Islet of Langerhans (tissue), 1 donor: ENCODE results near the gene HCK.

Source experiments
- FAIRE-seq: peaks from one replicate; lab custom pipeline; 2011; peaks lifted over from hg19 to GRCh38; lab: Jason Lieb, UNC

The HCK gene

DNA sequence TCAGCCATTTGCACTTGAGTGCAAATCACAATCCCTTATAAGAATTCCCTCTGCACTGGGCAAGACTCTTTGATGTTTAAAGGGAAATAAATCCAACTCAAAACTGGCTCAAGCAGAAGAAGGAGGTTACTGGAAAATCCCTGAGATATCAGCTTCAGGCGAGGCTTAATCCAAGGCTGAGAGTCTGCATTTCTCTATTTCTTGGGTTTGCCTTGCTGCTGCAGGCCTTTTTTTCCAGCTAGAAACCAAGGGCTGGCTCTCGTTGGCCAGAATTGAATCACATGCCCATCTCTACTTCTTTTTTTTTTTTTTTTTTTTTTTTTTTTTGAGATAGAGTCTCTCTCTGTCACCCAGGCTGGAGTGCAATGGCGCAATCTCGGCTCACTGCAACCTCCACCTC lies 11.7 kb downstream of the HCK start:
- no peak for FAIRE-seq

DNA sequence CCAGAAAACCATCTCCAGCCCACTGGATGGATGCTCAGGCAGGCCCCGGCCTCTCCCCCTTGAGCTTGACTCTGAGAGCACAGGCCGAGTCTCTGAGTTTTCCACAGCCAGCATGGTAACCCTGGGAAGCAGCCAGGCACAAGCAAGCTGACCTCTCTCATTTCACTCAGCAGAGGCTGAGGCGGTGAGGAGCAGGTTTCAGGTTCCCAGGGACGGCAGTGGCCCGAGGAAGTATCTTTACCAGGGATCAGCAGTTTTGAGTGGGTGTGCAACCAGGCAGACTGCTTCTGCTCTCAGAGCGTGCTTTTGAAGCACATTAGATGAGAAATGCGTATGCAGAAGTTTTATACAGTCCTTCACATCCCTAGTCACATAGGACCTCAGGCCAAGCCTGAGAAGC lies 12.6 kb downstream of the HCK start:
- FAIRE-seq, result no peak

DNA sequence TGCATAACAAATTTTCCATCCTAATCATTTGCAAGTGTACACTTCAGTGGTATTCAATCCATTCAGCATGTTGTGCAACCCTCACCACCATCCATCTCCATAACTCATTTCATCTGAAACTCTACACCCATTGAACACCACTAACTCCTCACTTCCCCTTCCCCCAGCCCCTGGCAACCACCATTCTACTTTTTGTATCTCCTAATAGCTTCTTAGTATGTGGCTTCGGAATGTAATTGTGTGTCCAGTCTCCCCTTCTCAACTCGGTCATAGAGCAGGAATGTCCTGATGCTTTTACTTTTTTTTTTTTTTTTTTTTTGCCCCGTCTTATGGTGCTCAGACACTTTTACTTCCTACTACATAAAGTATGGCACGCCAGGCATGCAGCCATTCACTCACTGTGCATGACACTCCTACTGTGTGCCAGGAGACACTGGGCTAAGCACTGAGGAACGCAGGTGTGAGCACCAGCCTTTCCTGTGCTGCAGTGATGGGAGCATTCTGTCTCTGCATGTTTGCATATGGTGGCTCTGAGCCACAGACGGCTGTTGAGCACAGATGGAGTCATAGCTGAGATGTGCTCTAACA lies 15.3 kb downstream of the HCK start:
- no peak for FAIRE-seq

DNA sequence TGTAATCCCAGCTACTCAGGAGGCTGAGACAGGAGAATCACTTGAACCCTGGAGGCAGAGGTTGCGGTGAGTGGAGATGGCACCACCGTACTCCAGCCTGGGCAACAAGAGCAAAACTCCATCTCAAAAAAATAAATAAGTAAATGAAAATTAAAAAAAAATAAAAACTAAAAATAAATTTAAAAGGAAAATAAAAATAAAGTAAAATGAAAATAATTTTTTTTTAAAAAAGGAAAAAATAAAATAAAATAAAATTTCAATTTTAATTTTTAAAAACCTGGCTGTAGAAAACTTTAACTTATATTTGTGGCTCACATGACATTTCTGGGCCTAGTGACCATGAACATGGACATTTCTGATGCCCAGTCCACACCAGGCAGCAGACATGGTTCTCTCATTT lies 16.1 kb downstream of the HCK start:
- no peak for FAIRE-seq

DNA sequence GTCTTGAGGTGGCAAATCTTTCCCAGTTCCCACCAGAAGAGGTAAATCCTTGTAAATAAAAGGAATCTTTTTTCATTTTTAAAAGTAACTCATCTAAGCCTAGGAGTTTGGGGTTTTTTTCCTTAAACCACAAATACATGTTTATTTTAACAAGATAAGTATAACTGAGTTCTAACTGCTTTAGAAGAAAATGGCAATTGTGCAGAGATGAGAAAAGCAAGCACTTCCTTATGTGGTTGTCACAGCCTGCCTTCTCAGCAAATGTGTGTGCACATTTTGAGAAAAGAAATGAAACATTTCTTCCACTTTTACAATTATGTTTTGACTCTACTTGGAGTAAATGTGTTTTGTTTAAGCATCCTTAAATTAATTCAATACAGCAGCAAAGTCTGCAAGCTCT lies 17.7 kb downstream of the HCK start:
- no peak for FAIRE-seq

DNA sequence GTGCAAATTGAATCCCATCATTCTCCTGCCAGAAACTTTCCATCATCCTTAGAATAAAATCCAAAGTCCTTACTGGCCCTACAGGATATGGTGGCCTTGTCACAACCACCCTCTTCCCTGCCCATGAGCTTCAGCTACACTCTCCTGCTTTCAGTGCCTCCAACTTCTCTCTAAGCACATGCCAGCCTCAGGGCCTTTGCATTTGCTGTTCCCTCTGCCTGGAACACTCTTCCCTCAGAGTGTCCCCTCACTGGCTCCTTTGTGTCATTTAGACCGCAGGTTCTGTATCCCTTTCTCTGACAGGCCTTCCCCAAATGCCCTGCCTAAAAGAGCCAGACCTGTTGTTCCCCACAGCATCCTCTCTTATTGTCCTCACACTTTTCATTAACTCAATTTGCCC lies 18.2 kb downstream of the HCK start:
- FAIRE-seq, result no peak

DNA sequence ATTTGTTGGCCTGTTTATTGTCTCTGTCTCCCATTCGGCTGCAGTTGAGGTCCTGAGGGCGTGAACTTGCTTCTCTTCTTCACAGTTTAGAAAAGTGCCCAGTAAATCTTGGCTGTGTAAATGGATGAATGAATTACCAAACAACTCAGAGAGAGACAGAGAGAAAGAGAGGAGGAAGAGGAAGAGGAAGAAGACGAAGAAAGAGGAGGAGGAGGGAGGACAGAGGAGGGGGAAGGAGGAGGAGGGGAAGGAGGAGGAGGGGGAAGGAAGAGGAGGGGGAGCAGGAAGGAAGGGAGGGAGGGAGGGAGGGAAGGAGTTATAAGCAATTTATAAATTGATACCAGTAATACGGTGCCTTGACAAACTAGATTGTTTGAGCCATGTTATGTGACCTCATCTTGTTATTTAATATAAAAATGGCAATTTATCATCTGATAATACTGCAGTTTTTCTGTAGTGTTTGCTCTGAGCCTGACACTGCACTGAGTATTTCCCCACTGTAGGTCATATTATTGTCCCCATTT lies 18.7 kb downstream of the HCK start:
- no peak for FAIRE-seq

DNA sequence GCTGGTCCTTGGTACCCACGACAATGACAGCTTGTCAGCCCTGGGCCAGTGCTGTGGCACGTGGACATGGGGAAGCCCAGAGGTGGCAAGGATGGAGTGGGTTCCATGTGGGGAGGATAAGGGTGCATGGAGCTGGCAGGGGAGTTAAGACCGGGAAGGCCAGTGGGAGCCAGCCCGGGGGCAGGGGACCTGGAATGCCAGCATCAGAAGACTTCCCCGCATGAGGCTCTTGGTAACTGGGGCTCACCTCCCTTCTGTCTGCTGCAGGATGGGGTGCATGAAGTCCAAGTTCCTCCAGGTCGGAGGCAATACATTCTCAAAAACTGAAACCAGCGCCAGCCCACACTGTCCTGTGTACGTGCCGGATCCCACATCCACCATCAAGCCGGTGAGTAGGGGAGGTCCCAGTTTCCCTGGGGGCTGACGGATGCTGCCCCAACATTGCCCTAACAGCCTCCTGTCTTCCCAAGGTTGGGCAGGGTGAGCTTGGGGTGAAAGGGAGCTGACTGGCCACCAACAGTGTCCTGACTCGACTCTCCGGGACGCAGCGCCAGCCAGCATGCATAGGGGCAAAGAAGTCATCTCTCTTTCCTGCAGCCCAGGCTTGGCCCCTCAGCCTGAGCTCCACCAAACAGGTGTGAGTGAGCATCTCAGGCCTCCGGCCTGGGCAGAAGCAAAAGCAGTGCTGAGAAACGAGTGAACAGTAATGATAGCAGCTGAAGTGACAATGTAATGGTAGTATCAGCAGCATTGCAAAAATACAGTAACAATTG lies 19.5 kb downstream of the HCK start:
- FAIRE-seq, result no peak

DNA sequence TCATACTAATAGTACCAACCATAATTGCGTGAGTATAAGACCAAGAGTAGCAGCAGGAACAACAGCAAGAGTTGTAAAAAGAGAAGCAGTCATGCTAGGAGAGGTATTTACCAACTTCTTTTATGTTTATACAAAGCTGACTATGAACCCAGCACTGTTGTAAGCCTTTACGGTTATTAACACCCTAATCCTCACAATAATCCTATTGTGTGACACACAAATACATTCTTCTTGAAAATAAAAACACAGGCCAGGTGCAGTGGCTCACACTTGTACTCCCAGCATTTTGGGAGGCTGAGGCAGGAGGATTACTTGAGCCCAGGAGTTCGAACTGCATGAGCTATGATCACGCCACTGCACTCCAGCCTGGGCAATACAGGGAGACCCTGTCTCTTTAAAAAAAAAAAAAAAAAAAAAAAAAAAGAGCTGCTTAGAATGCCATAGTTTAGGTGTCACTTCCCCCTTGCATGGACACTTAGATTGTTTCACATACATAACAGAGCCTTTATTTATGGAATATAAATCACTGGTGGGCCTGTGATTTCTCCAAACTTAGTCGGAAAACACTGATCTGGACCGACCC lies 20.2 kb downstream of the HCK start:
- FAIRE-seq, result no peak

DNA sequence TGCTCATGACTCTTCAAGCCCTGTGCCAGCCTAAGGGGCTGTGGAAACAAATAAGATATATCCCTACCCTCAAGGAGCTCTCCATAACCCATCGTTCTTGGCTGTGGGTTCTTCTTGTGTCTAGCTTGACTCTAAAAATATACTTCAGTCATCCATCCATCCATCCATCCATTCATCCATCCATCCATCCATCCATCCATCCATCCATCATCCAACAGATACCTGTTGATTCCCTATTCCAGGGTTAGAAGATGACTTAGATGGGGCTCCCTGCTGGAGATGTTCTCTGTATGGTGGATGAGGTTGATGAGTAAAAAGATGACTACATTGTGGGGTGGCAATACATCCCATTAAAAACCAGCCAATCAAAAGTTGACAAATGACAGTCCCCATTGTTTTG lies 23.5 kb downstream of the HCK start:
- no peak for FAIRE-seq

DNA sequence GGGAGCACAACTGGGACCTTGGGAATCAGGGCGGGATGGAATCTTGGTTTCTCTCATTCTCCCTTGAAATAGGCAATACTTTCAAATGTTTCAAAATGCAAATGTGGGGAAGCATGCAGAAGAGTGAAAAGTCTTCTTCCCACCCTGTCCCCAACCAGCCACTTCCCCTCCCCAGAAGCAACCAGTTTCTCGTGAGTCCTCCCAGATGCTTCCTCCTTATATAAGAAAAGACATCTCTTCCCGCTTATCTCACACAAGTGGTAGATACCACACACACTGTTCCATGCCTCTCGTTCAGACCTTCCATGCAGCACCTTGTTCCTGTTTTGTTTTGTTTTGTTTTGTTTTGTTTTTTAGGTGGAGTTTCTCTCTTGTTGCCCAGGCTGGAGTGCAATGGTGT lies 25.1 kb downstream of the HCK start:
- FAIRE-seq, result no peak

DNA sequence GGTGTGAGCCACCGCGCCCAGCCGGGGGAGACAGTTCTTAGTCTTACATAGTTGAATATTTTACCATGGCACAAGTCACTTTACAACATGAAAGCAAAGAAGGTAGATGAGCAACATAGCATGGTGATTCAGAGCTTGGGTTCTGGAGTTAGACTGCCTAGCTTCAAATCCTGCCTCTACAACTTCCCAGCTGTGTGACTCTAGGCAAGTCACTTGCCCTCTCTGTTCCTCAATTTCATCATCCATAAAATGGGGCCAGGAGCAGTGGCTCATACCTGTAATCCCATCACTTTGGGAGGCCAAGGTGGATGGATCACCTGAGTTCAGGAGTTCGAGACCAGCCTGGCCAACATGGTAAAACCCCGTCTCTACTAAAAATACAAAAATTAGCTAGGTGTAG lies 26.3 kb downstream of the HCK start:
- FAIRE-seq, result no peak

DNA sequence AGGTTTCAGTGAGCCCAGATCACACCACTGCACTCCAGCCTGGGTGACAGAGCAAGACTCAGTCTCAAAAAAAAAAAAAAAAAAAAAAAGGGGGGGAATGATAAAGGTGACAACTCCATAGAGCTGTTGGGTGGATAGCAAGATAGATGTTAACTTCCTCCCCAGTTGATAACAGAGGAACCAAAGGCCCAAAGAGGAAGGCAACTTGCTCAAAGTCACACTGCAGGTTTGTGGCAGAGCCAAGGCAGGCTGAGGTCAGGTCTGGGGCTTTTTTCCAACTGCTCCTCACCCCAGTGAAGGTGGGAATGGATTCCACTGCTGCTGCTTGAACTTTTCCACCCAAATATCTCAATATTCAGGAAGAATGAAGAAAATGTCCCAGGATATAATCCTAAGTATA lies 26.7 kb downstream of the HCK start:
- FAIRE-seq, result no peak

DNA sequence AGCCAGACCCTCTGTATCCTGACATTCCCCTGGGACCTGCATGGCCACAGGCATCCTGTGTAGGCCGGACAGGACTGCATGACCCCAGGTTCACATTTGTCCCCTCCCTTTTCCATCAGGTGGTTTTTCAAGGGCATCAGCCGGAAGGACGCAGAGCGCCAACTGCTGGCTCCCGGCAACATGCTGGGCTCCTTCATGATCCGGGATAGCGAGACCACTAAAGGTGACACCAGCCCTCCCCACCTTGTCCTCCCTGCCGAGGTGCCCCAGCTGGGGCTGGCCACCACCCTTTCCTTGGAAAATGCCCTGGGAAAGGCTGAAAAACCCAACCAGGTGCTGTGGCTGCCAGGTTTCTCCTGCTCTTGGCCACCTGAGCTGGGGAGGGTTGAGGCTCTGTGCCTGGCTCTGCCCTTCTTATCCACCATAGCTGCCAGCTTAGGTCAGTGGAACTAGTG lies 27.6 kb downstream of the HCK start:
- FAIRE-seq, result no peak

DNA sequence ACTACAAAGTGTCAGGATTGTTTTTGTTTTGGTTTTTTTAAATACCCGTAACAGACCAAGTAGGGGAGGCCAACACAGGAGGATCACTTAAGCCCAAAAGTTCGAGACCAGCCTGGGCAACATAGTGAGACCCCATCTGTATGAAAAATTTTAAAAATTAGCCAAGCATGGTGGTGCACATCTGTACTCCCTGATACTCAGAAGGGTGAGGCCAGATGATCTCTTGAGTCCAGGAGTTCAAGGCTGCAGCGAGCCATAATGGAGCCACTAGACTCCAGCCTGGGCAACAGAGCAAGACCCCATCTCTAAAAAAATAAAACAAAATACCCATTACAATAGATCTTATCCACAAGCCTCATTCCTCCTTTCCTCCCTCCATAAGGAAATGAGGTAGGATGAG lies 28.7 kb downstream of the HCK start:
- no peak for FAIRE-seq

DNA sequence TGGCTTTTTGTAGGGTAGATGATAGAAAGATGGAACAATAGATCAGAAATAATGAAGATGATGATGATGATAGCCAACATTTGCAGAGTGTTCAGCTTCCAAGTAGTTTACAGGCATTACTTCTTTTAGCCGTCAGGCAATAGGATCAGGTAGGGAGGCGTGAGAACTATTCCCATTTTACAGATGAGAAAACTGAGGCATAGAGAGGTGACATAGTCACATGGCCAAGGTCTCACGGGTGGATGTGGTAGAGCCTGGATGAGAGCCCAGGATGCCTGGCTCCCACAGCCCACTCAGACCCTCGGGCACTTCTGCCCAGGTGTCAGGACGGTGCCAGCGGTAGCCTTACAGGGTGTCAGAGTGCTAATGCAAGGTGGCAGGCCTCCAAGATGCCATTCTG lies 31.4 kb downstream of the HCK start:
- no peak for FAIRE-seq

DNA sequence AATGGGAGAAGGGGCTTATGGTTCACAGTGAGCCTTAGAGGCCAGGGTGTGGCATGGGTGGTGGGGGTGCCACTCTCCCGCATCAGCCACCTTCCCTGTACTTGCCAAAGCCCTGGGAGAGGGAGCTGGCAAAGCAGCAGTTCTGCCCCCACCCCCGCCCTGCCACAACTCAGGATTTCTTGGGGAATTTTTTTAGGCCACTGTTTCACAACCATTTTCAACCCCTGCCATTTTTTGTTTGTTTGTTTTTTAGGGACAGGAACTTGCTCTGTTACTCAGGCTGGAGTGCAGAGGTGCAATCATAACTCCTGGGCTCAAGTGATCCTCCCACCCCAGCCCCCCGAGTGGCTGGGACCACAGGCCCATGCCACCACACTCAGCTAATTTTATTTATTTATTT lies 35.0 kb downstream of the HCK start:
- no peak for FAIRE-seq

DNA sequence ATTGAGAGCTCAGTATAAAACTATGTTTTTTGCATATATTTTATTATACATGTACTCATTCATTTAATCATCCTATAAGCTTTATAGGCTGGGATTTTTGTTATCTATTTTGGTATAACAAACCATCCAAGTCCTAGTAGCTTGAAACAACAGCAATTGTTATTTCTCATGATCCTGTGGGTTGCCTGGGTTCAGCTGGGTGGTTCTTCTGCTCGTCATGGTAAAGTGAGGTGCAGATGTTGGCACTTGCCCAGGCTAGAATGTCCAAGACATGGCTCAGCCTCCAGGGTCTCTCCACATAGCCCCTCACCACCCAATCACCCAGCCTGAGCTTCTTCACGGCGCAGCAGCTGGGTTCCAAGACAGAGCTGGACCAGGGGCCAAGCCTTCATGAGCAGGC lies 36.7 kb downstream of the HCK start:
- no peak for FAIRE-seq

DNA sequence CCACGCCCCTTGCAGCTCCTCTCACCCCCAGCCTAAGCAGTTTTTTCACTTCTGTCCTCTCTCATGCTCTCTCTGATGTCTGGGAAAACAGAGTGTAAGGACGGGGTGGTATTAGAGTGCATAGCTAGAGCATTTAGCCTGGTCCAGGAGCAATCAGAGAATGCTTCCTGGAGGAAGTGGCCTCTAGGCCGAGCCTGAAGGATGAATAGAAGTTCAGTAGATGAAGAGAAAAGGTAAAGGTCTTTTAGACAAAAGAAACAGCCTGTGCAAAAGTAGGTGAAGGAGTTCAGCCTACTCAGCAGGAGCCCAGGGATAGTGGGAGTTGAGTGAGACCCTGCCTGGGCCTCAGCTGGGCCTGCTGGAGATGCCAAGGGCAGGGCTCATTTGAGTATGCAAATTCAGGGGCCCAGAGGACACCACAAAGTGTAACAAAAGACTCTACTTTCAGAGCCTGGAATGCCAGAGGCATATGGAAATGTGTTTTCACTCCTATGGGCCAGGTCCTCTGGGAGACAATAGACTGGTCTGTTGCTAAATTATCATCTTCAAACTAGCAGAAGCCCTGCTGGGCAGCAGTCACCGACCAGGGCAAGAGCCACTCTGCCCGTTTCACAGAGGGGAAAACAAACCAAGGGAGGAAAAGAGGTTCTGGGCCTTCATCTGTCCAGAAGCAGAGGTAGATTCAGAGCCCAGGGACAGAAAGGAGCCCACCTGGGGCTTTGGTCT lies 37.8 kb downstream of the HCK start:
- FAIRE-seq, result no peak

DNA sequence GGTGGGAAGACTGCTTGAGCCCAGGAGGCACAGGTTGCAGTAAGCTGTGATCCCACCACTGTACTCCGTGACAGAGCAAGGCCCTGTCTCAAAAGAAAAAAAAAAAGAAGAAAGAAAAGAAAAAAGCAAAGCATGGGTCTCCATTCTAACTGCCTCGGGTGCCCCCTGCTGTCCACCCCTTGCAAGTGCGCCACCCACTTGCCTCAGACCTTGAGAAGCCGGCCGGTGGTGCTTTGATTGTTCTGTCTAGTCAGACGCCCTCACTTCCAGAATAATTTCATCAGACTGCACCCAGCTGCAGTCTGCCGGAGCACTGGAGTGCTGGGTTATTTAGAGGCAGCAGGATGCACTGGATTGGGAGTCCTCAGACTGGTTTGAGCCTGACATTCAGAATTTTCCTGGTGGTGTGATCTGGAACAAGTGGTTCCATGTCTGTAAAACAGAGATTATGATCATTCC lies 39.9 kb downstream of the HCK start:
- FAIRE-seq, result no peak

DNA sequence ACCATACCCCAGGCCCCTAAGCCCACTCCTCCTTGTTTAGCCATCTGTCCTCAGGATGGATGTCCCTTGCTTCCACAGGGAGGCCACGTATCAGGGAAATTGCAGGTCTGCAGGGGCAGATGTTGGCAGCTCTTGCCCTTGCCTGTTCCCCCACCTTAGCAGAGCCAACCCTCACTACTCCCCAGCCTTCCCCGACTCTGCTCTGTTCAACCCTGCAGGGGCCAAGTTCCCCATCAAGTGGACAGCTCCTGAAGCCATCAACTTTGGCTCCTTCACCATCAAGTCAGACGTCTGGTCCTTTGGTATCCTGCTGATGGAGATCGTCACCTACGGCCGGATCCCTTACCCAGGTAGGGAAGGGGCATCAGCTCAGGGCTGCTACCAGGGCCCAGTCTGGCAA lies 46.7 kb downstream of the HCK start:
- no peak for FAIRE-seq

DNA sequence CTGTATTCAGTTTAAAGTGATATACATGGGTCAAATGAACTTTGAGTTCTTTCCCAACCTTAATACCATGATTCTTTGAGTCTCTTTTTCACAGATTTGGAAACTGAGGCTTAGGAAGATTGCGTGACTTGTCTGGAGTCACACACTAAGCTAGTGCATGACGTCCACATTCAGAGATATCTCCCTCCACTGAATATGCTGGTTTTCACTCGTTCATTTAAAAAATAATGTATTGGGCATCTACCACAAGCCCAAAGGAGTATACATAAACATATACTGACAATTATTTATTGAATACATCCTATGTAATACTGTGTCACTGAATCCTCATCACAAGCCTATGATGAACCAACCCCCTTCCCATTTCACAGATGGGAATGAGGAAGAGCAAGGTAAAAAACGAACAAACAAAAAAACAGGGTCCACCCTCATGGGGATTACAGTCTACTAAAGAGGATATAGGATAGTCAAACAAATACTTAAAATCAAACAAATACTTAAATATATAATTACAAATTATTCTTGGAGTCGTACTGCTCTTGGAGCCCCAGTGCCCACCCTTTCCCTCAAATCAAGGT lies 56.9 kb downstream of the HCK start:
- no peak for FAIRE-seq
